ENCODE measurements around the gene VRK1.

The VRK1 gene

DNA sequence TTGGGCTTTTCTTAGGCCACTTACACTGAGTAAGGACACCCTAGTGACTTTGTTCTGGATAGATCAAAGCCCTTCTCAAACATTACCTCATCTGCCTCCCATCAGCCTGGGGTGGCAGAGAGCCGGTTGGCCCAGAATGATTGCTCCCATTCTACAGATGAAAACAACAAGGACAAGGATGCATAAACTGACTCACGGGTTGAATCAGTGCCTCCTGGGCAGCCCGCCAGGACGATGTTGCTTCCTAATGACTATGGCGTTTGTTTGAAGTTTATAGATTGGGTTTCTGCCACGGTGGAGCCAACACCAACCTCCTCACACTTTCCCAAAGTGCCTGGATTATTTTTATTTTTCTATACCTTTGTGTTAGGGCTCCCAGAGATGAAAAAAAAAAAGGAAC lies 3.6 kb upstream of the VRK1 start:
- TF ChIP-seq EZH2 (IDR thresholded peaks at IDR 0.05; ENCODE audit: borderline replicate concordance, low read depth, low read length, severe bottlenecking) = no peak
- no peak for TF ChIP-seq CTCF (IDR thresholded peaks at IDR 0.05; ENCODE audit: borderline replicate concordance, extremely low read depth, low read length, poor library complexity, severe bottlenecking)
- Histone ChIP-seq H4K20me1 (ENCODE audit: insufficient read depth, low read length) (peaks cover 8% of the 10 kb centered on the region; the same call in 1 of the 2 replicates), H2AFZ (ENCODE audit: low read depth, low read length) (no peak overlapping the region), H3K27me3 (ENCODE audit: insufficient read depth, low read length, poor library complexity) (no peaks in the 10 kb centered on the region), H3K4me1 (ENCODE audit: insufficient read depth, low read length) (peaks cover 13% of the 10 kb centered on the region), H3K9ac (ENCODE audit: low read depth, low read length) (no peak overlapping the region), H3K4me3 (ENCODE audit: low read depth in 1 of 2, low read length in 2 of 2) (no peak overlapping the region), H3K4me2 (ENCODE audit: insufficient read depth, low read length) (no peak overlapping the region), H3K36me3 (ENCODE audit: insufficient read depth, low read length) (peaks cover 4% of the 10 kb centered on the region; the same call in 1 of the 2 replicates), H3K9me3 (ENCODE audit: insufficient read depth, low read length, severe bottlenecking) (no peaks in the 10 kb centered on the region), H3K79me2 (ENCODE audit: insufficient read depth, low read length) (peaks cover 14% of the 10 kb centered on the region), H3K27ac (ENCODE audit: low read length) (no peak overlapping the region)
- DNase-seq = no peak
- ATAC-seq (ENCODE audit: insufficient read depth, low read depth) = no peak

GRCh38 chr14:96795109-96795828 lies 1.9 kb upstream of the VRK1 start:
- no peaks in the 10 kb centered on the region for H3K9me3 ChIP-seq (ENCODE audit: insufficient read depth, low read length, severe bottlenecking)
- H3K9ac ChIP-seq (ENCODE audit: low read depth, low read length) = no peak overlapping the region
- peaks cover 29% of the 10 kb centered on the region for H3K4me1 ChIP-seq (ENCODE audit: insufficient read depth, low read length)
- no peak overlapping the region for H3K4me3 ChIP-seq (ENCODE audit: low read depth in 1 of 2, low read length in 2 of 2)
- no peak overlapping the region for H2AFZ ChIP-seq (ENCODE audit: low read depth, low read length)
- H3K36me3 ChIP-seq (ENCODE audit: insufficient read depth, low read length) = peaks cover 4% of the 10 kb centered on the region; the same call in 1 of the 2 replicates
- TF ChIP-seq EZH2 (IDR thresholded peaks at IDR 0.05; ENCODE audit: borderline replicate concordance, low read depth, low read length, severe bottlenecking) (no peak), CTCF (IDR thresholded peaks at IDR 0.05; ENCODE audit: borderline replicate concordance, extremely low read depth, low read length, poor library complexity, severe bottlenecking) (no peak)
- H4K20me1 ChIP-seq (ENCODE audit: insufficient read depth, low read length) = peaks cover 24% of the 10 kb centered on the region; the same call in 1 of the 2 replicates
- ATAC-seq (ENCODE audit: insufficient read depth, low read depth) = no peak
- DNase-seq = no peak
- no peak overlapping the region for H3K4me2 ChIP-seq (ENCODE audit: insufficient read depth, low read length)
- peaks cover 31% of the 10 kb centered on the region for H3K79me2 ChIP-seq (ENCODE audit: insufficient read depth, low read length)
- H3K27me3 ChIP-seq (ENCODE audit: insufficient read depth, low read length, poor library complexity) = no peaks in the 10 kb centered on the region
- H3K27ac ChIP-seq (ENCODE audit: low read length) = no peak overlapping the region

DNA sequence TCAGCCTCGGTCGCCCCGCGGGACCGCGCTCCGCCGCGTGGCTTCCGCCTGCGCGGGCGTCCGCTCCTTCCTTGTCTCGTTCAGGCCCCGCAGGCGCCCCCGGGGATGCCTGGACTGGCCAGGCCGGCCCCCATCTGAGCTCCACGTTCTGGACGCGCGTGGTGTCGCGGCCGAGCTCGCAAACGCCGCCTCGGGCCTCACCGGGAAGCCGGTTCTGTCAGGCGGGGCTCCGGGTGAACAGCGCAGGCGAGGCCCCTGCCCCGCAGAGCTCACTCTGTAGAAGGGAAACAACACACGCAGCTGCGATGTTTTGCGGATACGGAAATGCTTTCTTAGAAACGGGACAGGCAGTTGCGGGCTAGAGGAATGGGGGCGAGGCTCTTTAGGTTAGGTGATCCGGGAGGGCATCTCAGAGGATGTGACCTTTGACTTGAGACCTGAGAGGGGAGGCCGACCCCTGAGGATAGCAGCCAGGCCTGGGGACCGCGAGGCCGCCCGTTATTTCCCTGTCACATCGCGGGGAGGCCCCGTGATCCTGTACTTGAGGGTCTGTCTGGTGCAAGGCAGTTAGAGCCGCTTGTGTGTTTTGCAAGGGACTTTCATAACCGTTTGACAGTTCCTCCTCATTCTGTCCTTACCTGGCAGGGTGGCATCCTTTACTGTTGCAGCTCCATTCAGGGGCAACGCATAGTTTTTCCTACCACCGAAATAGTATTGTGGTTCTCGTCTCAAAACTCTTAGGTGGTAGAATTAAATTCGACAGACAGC lies 584 bp downstream of the VRK1 start:
- DNase-seq = peak; percentile 63
- Histone ChIP-seq H3K4me2 (ENCODE audit: insufficient read depth, low read length) (peak overlapping the region; percentile 76), H4K20me1 (ENCODE audit: insufficient read depth, low read length) (peaks cover 48% of the 10 kb centered on the region), H3K36me3 (ENCODE audit: insufficient read depth, low read length) (peaks cover 4% of the 10 kb centered on the region; the same call in 1 of the 2 replicates), H3K4me1 (ENCODE audit: insufficient read depth, low read length) (peaks cover 36% of the 10 kb centered on the region), H3K9me3 (ENCODE audit: insufficient read depth, low read length, severe bottlenecking) (no peaks in the 10 kb centered on the region), H3K79me2 (ENCODE audit: insufficient read depth, low read length) (peaks cover 56% of the 10 kb centered on the region), H3K27ac (ENCODE audit: low read length) (peak overlapping the region; percentile 92), H3K4me3 (ENCODE audit: low read depth in 1 of 2, low read length in 2 of 2) (peak overlapping the region; percentile 72 to 84), H2AFZ (ENCODE audit: low read depth, low read length) (peak overlapping the region; percentile 74), H3K27me3 (ENCODE audit: insufficient read depth, low read length, poor library complexity) (no peaks in the 10 kb centered on the region), H3K9ac (ENCODE audit: low read depth, low read length) (peak overlapping the region; percentile 94)
- TF ChIP-seq EZH2 (IDR thresholded peaks at IDR 0.05; ENCODE audit: borderline replicate concordance, low read depth, low read length, severe bottlenecking) = no peak
- no peak for TF ChIP-seq CTCF (IDR thresholded peaks at IDR 0.05; ENCODE audit: borderline replicate concordance, extremely low read depth, low read length, poor library complexity, severe bottlenecking)
- peak; percentile 50 for ATAC-seq (ENCODE audit: insufficient read depth, low read depth)

Data from DND-41 (cell line).